Measurements from ENCODE around the gene MTREX.

MTREX gene

GRCh38 chr5:55451976-55452375 is 144.2 kb downstream of the MTREX start:
- Histone ChIP-seq H3K4me1 (ENCODE audit: control insufficient read depth in 5 of 5, insufficient read depth in 5 of 5, low read length in 5 of 5) (peaks cover 0 to 10% (median 4%) of the 10 kb centered on the region in 5 donors), H3K9me3 (ENCODE audit: control insufficient read depth in 5 of 5, low read length in 5 of 5) (no peaks in the 10 kb centered on the region), H3K27ac (ENCODE audit: low read depth, low read length) (peak overlapping the region; percentile 21)

GRCh38 chr5:55453211-55453610 is 145.4 kb downstream of the MTREX start:
- no peak overlapping the region for H3K27ac ChIP-seq (ENCODE audit: low read depth, low read length)
- H3K9ac ChIP-seq (ENCODE audit: low read length in 5 of 5), result no peak overlapping the region
- peaks cover 0 to 10% (median 4%) of the 10 kb centered on the region in 5 donors for H3K4me1 ChIP-seq (ENCODE audit: control insufficient read depth in 5 of 5, insufficient read depth in 5 of 5, low read length in 5 of 5)
- peaks cover 0 to 16% (median 3%) of the 10 kb centered on the region in 5 donors for H3K36me3 ChIP-seq (ENCODE audit: control insufficient read depth in 5 of 5, insufficient read depth in 5 of 5, low read length in 5 of 5)
- no peaks in the 10 kb centered on the region for H3K9me3 ChIP-seq (ENCODE audit: control insufficient read depth in 5 of 5, low read length in 5 of 5)
- H3K4me3 ChIP-seq (ENCODE audit: low read depth in 1 of 5, low read length in 5 of 5), result no peak overlapping the region
- no peaks in the 10 kb centered on the region for H3K27me3 ChIP-seq (ENCODE audit: control insufficient read depth in 5 of 5, insufficient read depth in 4 of 5, low read length in 5 of 5)

More at GRCh38 chr5:55451976-55452375, 144.2 kb downstream of the MTREX start:
- Histone ChIP-seq H3K9ac (ENCODE audit: low read length in 5 of 5) (no peak overlapping the region), H3K27me3 (ENCODE audit: control insufficient read depth in 5 of 5, insufficient read depth in 4 of 5, low read length in 5 of 5) (no peaks in the 10 kb centered on the region), H3K36me3 (ENCODE audit: control insufficient read depth in 5 of 5, insufficient read depth in 5 of 5, low read length in 5 of 5) (peaks cover 0 to 16% (median 3%) of the 10 kb centered on the region in 5 donors), H3K4me3 (ENCODE audit: low read depth in 1 of 5, low read length in 5 of 5) (no peak overlapping the region)

GRCh38 chr5:55454282-55454681 is 146.5 kb downstream of the MTREX start:
- no peak overlapping the region for H3K4me3 ChIP-seq (ENCODE audit: low read depth in 1 of 5, low read length in 5 of 5)
- H3K27ac ChIP-seq (ENCODE audit: low read depth, low read length), result peak overlapping the region; percentile 3
- no peaks in the 10 kb centered on the region for H3K27me3 ChIP-seq (ENCODE audit: control insufficient read depth in 5 of 5, insufficient read depth in 4 of 5, low read length in 5 of 5)
- no peaks in the 10 kb centered on the region for H3K9me3 ChIP-seq (ENCODE audit: control insufficient read depth in 5 of 5, low read length in 5 of 5)
- peaks cover 0 to 8% (median 1%) of the 10 kb centered on the region in 5 donors for H3K4me1 ChIP-seq (ENCODE audit: control insufficient read depth in 5 of 5, insufficient read depth in 5 of 5, low read length in 5 of 5)
- H3K36me3 ChIP-seq (ENCODE audit: control insufficient read depth in 5 of 5, insufficient read depth in 5 of 5, low read length in 5 of 5), result peaks cover 0 to 16% (median 3%) of the 10 kb centered on the region in 5 donors
- no peak overlapping the region for H3K9ac ChIP-seq (ENCODE audit: low read length in 5 of 5)

- peaks cover 0 to 8% (median 0%) of the 10 kb centered on the region in 5 donors for H3K4me1 ChIP-seq (ENCODE audit: control insufficient read depth in 5 of 5, insufficient read depth in 5 of 5, low read length in 5 of 5)
- no peaks in the 10 kb centered on the region for H3K27me3 ChIP-seq (ENCODE audit: control insufficient read depth in 5 of 5, insufficient read depth in 4 of 5, low read length in 5 of 5)
- H3K9me3 ChIP-seq (ENCODE audit: control insufficient read depth in 5 of 5, low read length in 5 of 5), result no peaks in the 10 kb centered on the region
- H3K36me3 ChIP-seq (ENCODE audit: control insufficient read depth in 5 of 5, insufficient read depth in 5 of 5, low read length in 5 of 5), result peaks cover 0 to 16% (median 2%) of the 10 kb centered on the region in 5 donors
- no peak overlapping the region for H3K9ac ChIP-seq (ENCODE audit: low read length in 5 of 5)
- no peak overlapping the region for H3K4me3 ChIP-seq (ENCODE audit: low read depth in 1 of 5, low read length in 5 of 5)
- H3K27ac ChIP-seq (ENCODE audit: low read depth, low read length), result peak overlapping the region; percentile 41
Observed at GRCh38 chr5:55456216-55456895, 148.6 kb downstream of the MTREX start.

GRCh38 chr5:55459572-55459971 is 151.8 kb downstream of the MTREX start:
- no peaks in the 10 kb centered on the region for H3K27me3 ChIP-seq (ENCODE audit: control insufficient read depth in 5 of 5, insufficient read depth in 4 of 5, low read length in 5 of 5)
- peak overlapping the region; percentile 14 for H3K27ac ChIP-seq (ENCODE audit: low read depth, low read length)
- no peaks in the 10 kb centered on the region for H3K9me3 ChIP-seq (ENCODE audit: control insufficient read depth in 5 of 5, low read length in 5 of 5)
- H3K9ac ChIP-seq (ENCODE audit: low read length in 5 of 5), result no peak overlapping the region
- H3K4me3 ChIP-seq (ENCODE audit: low read depth in 1 of 5, low read length in 5 of 5), result no peak overlapping the region
- peaks cover 0 to 5% (median 0%) of the 10 kb centered on the region in 5 donors for H3K4me1 ChIP-seq (ENCODE audit: control insufficient read depth in 5 of 5, insufficient read depth in 5 of 5, low read length in 5 of 5)
- peaks cover 0 to 18% (median 5%) of the 10 kb centered on the region in 5 donors for H3K36me3 ChIP-seq (ENCODE audit: control insufficient read depth in 5 of 5, insufficient read depth in 5 of 5, low read length in 5 of 5)

- Histone ChIP-seq H3K4me1 (ENCODE audit: control insufficient read depth in 5 of 5, insufficient read depth in 5 of 5, low read length in 5 of 5) (peaks cover 0 to 7% (median 4%) of the 10 kb centered on the region in 5 donors), H3K9me3 (ENCODE audit: control insufficient read depth in 5 of 5, low read length in 5 of 5) (no peaks in the 10 kb centered on the region), H3K27ac (ENCODE audit: low read depth, low read length) (no peak overlapping the region), H3K9ac (ENCODE audit: low read length in 5 of 5) (no peak overlapping the region), H3K4me3 (ENCODE audit: low read depth in 1 of 5, low read length in 5 of 5) (no peak overlapping the region), H3K27me3 (ENCODE audit: control insufficient read depth in 5 of 5, insufficient read depth in 4 of 5, low read length in 5 of 5) (no peaks in the 10 kb centered on the region), H3K36me3 (ENCODE audit: control insufficient read depth in 5 of 5, insufficient read depth in 5 of 5, low read length in 5 of 5) (peaks cover 10 to 22% (median 13%) of the 10 kb centered on the region in 5 donors)
Observed at GRCh38 chr5:55463613-55464012, 155.8 kb downstream of the MTREX start.

GRCh38 chr5:55467862-55468551 is 160.2 kb downstream of the MTREX start:
- no peaks in the 10 kb centered on the region for H3K9me3 ChIP-seq (ENCODE audit: control insufficient read depth in 5 of 5, low read length in 5 of 5)
- H3K4me3 ChIP-seq (ENCODE audit: low read depth in 1 of 5, low read length in 5 of 5), result no peak overlapping the region
- peaks cover 12 to 26% (median 14%) of the 10 kb centered on the region in 5 donors for H3K36me3 ChIP-seq (ENCODE audit: control insufficient read depth in 5 of 5, insufficient read depth in 5 of 5, low read length in 5 of 5)
- peak overlapping the region; percentile 17 for H3K27ac ChIP-seq (ENCODE audit: low read depth, low read length)
- no peak overlapping the region for H3K9ac ChIP-seq (ENCODE audit: low read length in 5 of 5)
- H3K4me1 ChIP-seq (ENCODE audit: control insufficient read depth in 5 of 5, insufficient read depth in 5 of 5, low read length in 5 of 5), result peaks cover 0 to 7% (median 4%) of the 10 kb centered on the region in 5 donors
- no peaks in the 10 kb centered on the region for H3K27me3 ChIP-seq (ENCODE audit: control insufficient read depth in 5 of 5, insufficient read depth in 4 of 5, low read length in 5 of 5)

- peaks cover 0 to 7% (median 4%) of the 10 kb centered on the region in 5 donors for H3K4me1 ChIP-seq (ENCODE audit: control insufficient read depth in 5 of 5, insufficient read depth in 5 of 5, low read length in 5 of 5)
- H3K4me3 ChIP-seq (ENCODE audit: low read depth in 1 of 5, low read length in 5 of 5), result no peak overlapping the region
- peaks cover 6 to 23% (median 13%) of the 10 kb centered on the region in 5 donors for H3K36me3 ChIP-seq (ENCODE audit: control insufficient read depth in 5 of 5, insufficient read depth in 5 of 5, low read length in 5 of 5)
- H3K27ac ChIP-seq (ENCODE audit: low read depth, low read length), result peak overlapping the region; percentile 11
- no peaks in the 10 kb centered on the region for H3K9me3 ChIP-seq (ENCODE audit: control insufficient read depth in 5 of 5, low read length in 5 of 5)
- no peaks in the 10 kb centered on the region for H3K27me3 ChIP-seq (ENCODE audit: control insufficient read depth in 5 of 5, insufficient read depth in 4 of 5, low read length in 5 of 5)
- no peak overlapping the region for H3K9ac ChIP-seq (ENCODE audit: low read length in 5 of 5)
Observed at GRCh38 chr5:55469839-55470238, 162.1 kb downstream of the MTREX start.

GRCh38 chr5:55470282-55470681 is 162.5 kb downstream of the MTREX start:
- H3K27ac ChIP-seq (ENCODE audit: low read depth, low read length), result no peak overlapping the region
- H3K4me1 ChIP-seq (ENCODE audit: control insufficient read depth in 5 of 5, insufficient read depth in 5 of 5, low read length in 5 of 5), result peaks cover 0 to 7% (median 4%) of the 10 kb centered on the region in 5 donors
- no peaks in the 10 kb centered on the region for H3K9me3 ChIP-seq (ENCODE audit: control insufficient read depth in 5 of 5, low read length in 5 of 5)
- H3K4me3 ChIP-seq (ENCODE audit: low read depth in 1 of 5, low read length in 5 of 5), result no peak overlapping the region
- H3K36me3 ChIP-seq (ENCODE audit: control insufficient read depth in 5 of 5, insufficient read depth in 5 of 5, low read length in 5 of 5), result peaks cover 6 to 23% (median 13%) of the 10 kb centered on the region in 5 donors
- no peaks in the 10 kb centered on the region for H3K27me3 ChIP-seq (ENCODE audit: control insufficient read depth in 5 of 5, insufficient read depth in 4 of 5, low read length in 5 of 5)
- no peak overlapping the region for H3K9ac ChIP-seq (ENCODE audit: low read length in 5 of 5)

GRCh38 chr5:55471468-55471867 is 163.7 kb downstream of the MTREX start:
- no peak overlapping the region for H3K27ac ChIP-seq (ENCODE audit: low read depth, low read length)
- no peaks in the 10 kb centered on the region for H3K9me3 ChIP-seq (ENCODE audit: control insufficient read depth in 5 of 5, low read length in 5 of 5)
- no peak overlapping the region for H3K9ac ChIP-seq (ENCODE audit: low read length in 5 of 5)
- peaks cover 6 to 18% (median 7%) of the 10 kb centered on the region in 5 donors for H3K36me3 ChIP-seq (ENCODE audit: control insufficient read depth in 5 of 5, insufficient read depth in 5 of 5, low read length in 5 of 5)
- no peaks in the 10 kb centered on the region for H3K27me3 ChIP-seq (ENCODE audit: control insufficient read depth in 5 of 5, insufficient read depth in 4 of 5, low read length in 5 of 5)
- peaks cover 0 to 7% (median 4%) of the 10 kb centered on the region in 5 donors for H3K4me1 ChIP-seq (ENCODE audit: control insufficient read depth in 5 of 5, insufficient read depth in 5 of 5, low read length in 5 of 5)
- no peak overlapping the region for H3K4me3 ChIP-seq (ENCODE audit: low read depth in 1 of 5, low read length in 5 of 5)

All from subcutaneous abdominal adipose tissue (tissue), 5 donors.